H1 (cell line): Measurements from ENCODE around the gene KLF6. TPM values are rescaled to one million over a fixed set of nuclear protein-coding genes. Genes with fewer than 3 reads are reported as not detected.

Experiments
- CTCF ChIA-PET: fragments of 300-600 bp; sonication (Branson Sonifier 250); formaldehyde crosslinking; loops from one replicate; lab custom pipeline; 2021; ENCODE audit not compliant: partially characterized antibody; lab: Charles Lee
- POLR2A ChIA-PET: fragments of 300-600 bp; sonication (Branson Sonifier 250); formaldehyde crosslinking; loops from one replicate; lab custom pipeline; 2021; ENCODE audit warnings: inconsistent platforms; ENCODE audit not compliant: partially characterized antibody; lab: Charles Lee
- DNase-seq, 2 experiments: peaks; one replicate each; pipeline versions ENCODE4 v3.0.0 to v3.0.0-alpha.2; 2010 to 2022; ENCODE audit warnings: low spot score in 2 of 2, low read depth in 1 of 2, mixed read lengths in 1 of 2
- FAIRE-seq: peaks from 2 replicates; lab custom pipeline; 2011; peaks lifted over from hg19 to GRCh38; lab: Jason Lieb, UNC
- H2AFZ ChIP-seq: 2 replicates; pipeline ENCODE4 v1.8.1; 2012; ENCODE audit warnings: low read length, inconsistent platforms
- H2AK5ac ChIP-seq: 2 replicates; pipeline ENCODE4 v1.6.1; 2013; ENCODE audit warnings: low read depth, low read length
- H2BK120ac ChIP-seq: replicated peaks from 2 replicates; pipeline ENCODE3; 2013; ENCODE audit warnings: low read depth, low read length, inconsistent platforms
- H2BK12ac ChIP-seq: 2 replicates; pipeline ENCODE4 v1.6.1; 2013; ENCODE audit warnings: low read depth, low read length
- H2BK15ac ChIP-seq: 2 replicates; pipeline ENCODE4 v1.6.1; 2013; ENCODE audit warnings: low read length
- H2BK20ac ChIP-seq: 2 replicates; pipeline ENCODE4 v1.6.1; 2013; ENCODE audit warnings: low read length
- H2BK5ac ChIP-seq: 2 replicates; pipeline ENCODE4 v1.6.1; 2013; ENCODE audit warnings: low read depth, low read length
- H3K14ac ChIP-seq: 2 replicates; pipeline ENCODE4 v1.6.1; 2013; ENCODE audit warnings: inconsistent platforms; ENCODE audit not compliant: insufficient read length
- H3K18ac ChIP-seq: 2 replicates; pipeline ENCODE4 v1.6.1; 2013; ENCODE audit warnings: low read length; ENCODE audit errors: extremely low read depth
- H3K23ac ChIP-seq: 2 replicates; pipeline ENCODE4 v1.6.1; 2013; ENCODE audit warnings: inconsistent platforms; ENCODE audit not compliant: insufficient read length
- H3K23me2 ChIP-seq: 2 replicates; pipeline ENCODE4 v1.6.1; 2013; ENCODE audit warnings: low read depth, low read length
- H3K27ac ChIP-seq: 2 replicates; pipeline ENCODE4 v1.6.1; 2011; ENCODE audit warnings: low read depth, low read length, inconsistent platforms
- H3K27me3 ChIP-seq, 4 experiments: replicated peaks in 1 of 4; 1 replicate in 1 of 4; 2 replicates in 3 of 4; pipeline versions ENCODE4 v1.6.1 to v1.8.1; 2011 to 2013; ENCODE audit warnings: low read length in 3 of 4, mild to moderate bottlenecking in 3 of 4, inconsistent platforms in 2 of 4, mixed read lengths in 2 of 4, moderate library complexity in 1 of 4; ENCODE audit not compliant: control insufficient read depth in 3 of 4, insufficient read depth in 3 of 4; ENCODE audit errors: extremely low read depth in 1 of 4
- H3K36me3 ChIP-seq, 4 experiments: 2 replicates each; pipeline versions ENCODE4 v1.6.1 to v1.8.1; 2011 to 2013; ENCODE audit warnings: mild to moderate bottlenecking in 4 of 4, low read length in 3 of 4, moderate library complexity in 2 of 4, control low read depth in 1 of 4, inconsistent platforms in 1 of 4; ENCODE audit not compliant: insufficient read depth in 4 of 4, control insufficient read depth in 2 of 4
- H3K4ac ChIP-seq: replicated peaks from 2 replicates; pipeline ENCODE3; 2013; ENCODE audit warnings: low read length, low read depth, mixed read lengths, inconsistent platforms; ENCODE audit not compliant: insufficient read length
- H3K4me1 ChIP-seq, 4 experiments: replicated peaks in 1 of 4; 1 replicate in 1 of 4; 2 replicates in 3 of 4; pipeline versions ENCODE4 v1.6.1 to v1.8.1; 2011 to 2013; ENCODE audit warnings: low read length in 3 of 4, inconsistent platforms in 2 of 4, mixed read lengths in 1 of 4; ENCODE audit not compliant: insufficient read depth in 4 of 4, control insufficient read depth in 3 of 4
- H3K4me2 ChIP-seq, 2 experiments: 2 replicates each; pipeline versions ENCODE4 v1.6.1 to v1.8.1; 2011 to 2013; ENCODE audit warnings: low read depth in 2 of 2, low read length in 2 of 2, control low read depth in 1 of 2, inconsistent platforms in 1 of 2, mild to moderate bottlenecking in 1 of 2; ENCODE audit not compliant: insufficient read depth in 1 of 2
- H3K4me3 ChIP-seq, 4 experiments: fragments of 200-600, 300-600 bp in 1 of 4; sonication (generic), shearing (Covaris generic), sonication (Bioruptor Twin) in 1 of 4; 2 replicates each; pipeline versions ENCODE4 v1.5.1 to v1.8.1; 2011 to 2016; ENCODE audit warnings: low read length in 4 of 4, low read depth in 3 of 4, control low read depth in 2 of 4, inconsistent platforms in 2 of 4, mild to moderate bottlenecking in 2 of 4, mixed read lengths in 1 of 4, moderate library complexity in 1 of 4; ENCODE audit not compliant: insufficient read depth in 2 of 4; ENCODE audit errors: extremely low read depth in 1 of 4
- H3K56ac ChIP-seq: replicated peaks from 2 replicates; pipeline ENCODE3; 2013; ENCODE audit warnings: low read depth, mild to moderate bottlenecking, mixed read lengths, low read length, inconsistent platforms; ENCODE audit not compliant: insufficient read length
- H3K79me1 ChIP-seq: 2 replicates; pipeline ENCODE4 v1.6.1; 2013; ENCODE audit warnings: low read depth, low read length, control low read depth
- H3K79me2 ChIP-seq, 2 experiments: 2 replicates each; pipeline versions ENCODE4 v1.6.1 to v1.8.1; 2012 to 2013; ENCODE audit warnings: low read length in 2 of 2, mild to moderate bottlenecking in 2 of 2, inconsistent platforms in 1 of 2; ENCODE audit not compliant: insufficient read depth in 2 of 2, control insufficient read depth in 1 of 2
- H3K9ac ChIP-seq, 4 experiments: replicated peaks in 1 of 4; 1 replicate in 1 of 4; 2 replicates in 3 of 4; pipeline versions ENCODE4 v1.6.1 to v1.8.1; 2011 to 2013; ENCODE audit warnings: low read depth in 3 of 4, low read length in 3 of 4, control low read depth in 2 of 4, mild to moderate bottlenecking in 2 of 4, moderate library complexity in 2 of 4, inconsistent platforms in 1 of 4; ENCODE audit errors: extremely low read depth in 1 of 4
- H3K9me3 ChIP-seq, 2 experiments: 2 replicates each; pipeline versions ENCODE4 v1.6.1 to v1.8.1; 2012 to 2013; ENCODE audit warnings: mild to moderate bottlenecking in 2 of 2, moderate library complexity in 2 of 2, control low read depth in 1 of 2, inconsistent platforms in 1 of 2, low read depth in 1 of 2, low read length in 1 of 2, mixed read lengths in 1 of 2; ENCODE audit not compliant: insufficient read depth in 2 of 2
- H4K20me1 ChIP-seq, 2 experiments: replicated peaks in 1 of 2; 2 replicates each; pipeline versions ENCODE3 to v1.8.1; 2011 to 2013; ENCODE audit warnings: inconsistent platforms in 2 of 2, low read length in 2 of 2, mild to moderate bottlenecking in 1 of 2; ENCODE audit not compliant: insufficient read depth in 2 of 2, control insufficient read depth in 1 of 2
- H4K5ac ChIP-seq: 2 replicates; pipeline ENCODE4 v1.6.1; 2013; ENCODE audit warnings: low read length, low read depth, mixed read lengths, inconsistent platforms; ENCODE audit not compliant: insufficient read length
- H4K8ac ChIP-seq: 2 replicates; pipeline ENCODE4 v1.8.0; 2013; ENCODE audit warnings: mild to moderate bottlenecking, moderate library complexity, low read length, inconsistent platforms; ENCODE audit not compliant: insufficient read depth; ENCODE audit errors: extremely low read depth
- H4K91ac ChIP-seq: replicated peaks from 2 replicates; pipeline ENCODE3; 2013; ENCODE audit warnings: low read length, mixed read lengths, inconsistent platforms; ENCODE audit not compliant: insufficient read length
- CEBPB ChIP-seq: IDR thresholded peaks from 2 replicates; pipeline ENCODE4 v1.6.1; 2012; ENCODE audit warnings: low read depth, low read length
- NRF1 ChIP-seq: IDR thresholded peaks from 2 replicates; pipeline ENCODE4 v1.6.1; 2011; ENCODE audit warnings: mild to moderate bottlenecking, low read depth, low read length, improper control_type of control experiment
- POLR2A ChIP-seq, 2 experiments: IDR thresholded peaks; 1 replicate in 1 of 2; 2 replicates in 1 of 2; pipeline ENCODE4 v1.6.1; 2011; ENCODE audit warnings: low read depth in 2 of 2, low read length in 2 of 2, mild to moderate bottlenecking in 2 of 2; ENCODE audit errors: control extremely low read depth in 1 of 2
- SP1 ChIP-seq: IDR thresholded peaks from 2 replicates; pipeline ENCODE4 v1.6.1; 2011; ENCODE audit warnings: low read depth, low read length
- TEAD4 ChIP-seq: IDR thresholded peaks from 2 replicates; pipeline ENCODE4 v1.6.1; 2012; ENCODE audit warnings: low read depth, low read length, inconsistent platforms, mixed read lengths
- WGBS, 2 experiments: shearing (Covaris generic) in 1 of 2; methylation state at CpG; one replicate each; pipeline versions ENCODE4 v1.1.6 to v1.1.7; 2013 to 2015; ENCODE audit warnings: low lambda C conversion rate in 2 of 2, mixed read lengths in 2 of 2, inconsistent platforms in 1 of 2, low coverage in 1 of 2, missing lambda C conversion rate in 1 of 2; ENCODE audit not compliant: insufficient replicate concordance in 2 of 2, insufficient coverage in 1 of 2, insufficient read length in 1 of 2; ENCODE audit errors: extremely low coverage in 1 of 2, missing lambda C conversion rate in 1 of 2; 5-methylcytosine and 5-hydroxymethylcytosine counted together
- polyA plus RNA-seq, 7 experiments: library from polyadenylated mRNA; depleted of rRNA in 3 of 7; stranded (reverse) in 5 of 7; unstranded in 2 of 7; fragments of >200 nt in 5 of 7; fragments of 200-250 nt in 2 of 7; gene quantifications; 1 replicate in 5 of 7; 2 replicates in 1 of 7; 4 replicates in 1 of 7; pipeline versions ENCODE4 v1.2.1 to v1.2.3, GENCODE V29; 2011 to 2013; ENCODE audit warnings: missing spikeins in 2 of 7, mixed read lengths in 2 of 7
- total RNA-seq: library from RNA; stranded (reverse); fragmentation: NEBNext Ultra II Directional; extraction: Animal tissue kit (Norgen Biotek cat#: 25700); gene quantifications from 2 replicates; pipeline ENCODE4 v1.2.1, GENCODE V29; 2021

Gene KLF6
- total and polyA plus RNA-seq, 2 of the 8 experiments (the other 6 are each of a cell fraction or from before 2014, with no cell fraction given) = 5.7 to 19.5 TPM

DNA sequence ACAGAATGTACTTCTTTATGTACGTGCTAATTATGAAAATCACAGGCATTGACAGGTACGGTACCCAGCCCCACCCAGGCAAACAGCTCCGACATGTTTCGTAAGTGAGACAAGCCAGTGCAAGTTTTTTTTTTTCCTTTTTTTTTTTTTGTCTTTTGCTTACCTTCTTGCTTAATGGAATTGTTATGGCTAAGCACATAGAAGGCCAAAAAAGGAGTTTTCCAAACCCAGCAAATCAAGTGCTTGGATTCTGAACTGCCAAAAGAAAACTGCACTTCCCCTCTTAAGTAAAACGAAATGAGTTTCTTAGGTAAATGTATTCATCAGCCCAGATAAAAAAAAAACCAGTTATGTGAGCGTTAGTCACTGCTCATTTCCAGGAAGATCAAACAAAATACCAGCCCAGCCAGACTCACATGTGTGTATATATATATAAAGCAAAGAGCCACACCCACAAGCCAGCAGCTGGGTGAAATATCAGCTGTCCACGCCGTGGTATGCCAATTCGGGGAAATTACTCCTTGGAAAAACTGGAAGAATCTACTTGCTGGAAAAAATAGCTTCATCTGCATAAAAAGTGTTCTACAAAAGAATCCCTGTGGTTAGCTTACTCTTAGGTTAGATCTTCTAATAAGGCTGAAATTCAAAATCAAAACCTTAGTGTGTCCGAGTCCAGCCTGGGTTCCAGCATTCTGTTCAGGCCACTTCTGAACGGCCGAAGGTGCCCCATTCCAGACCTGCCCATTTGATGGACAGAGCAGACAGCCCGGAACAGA, 8.0 kb downstream of the KLF6 start:
- 93% methylated on average over 13 of the region's 13 CpGs; no CpG with 5 or more reads in 1 of the 2 experiments for WGBS, 2 experiments
- Histone ChIP-seq H2BK5ac (no peak overlapping the region), H3K27me3 (no peaks in the 10 kb centered on the region), H3K27ac (no peak overlapping the region), H3K9me3 (no peaks in the 10 kb centered on the region), H3K4me3 (no peak overlapping the region), H3K9ac (no peak overlapping the region), H3K14ac (no peak overlapping the region), H3K79me1 (peaks cover 16% of the 10 kb centered on the region), H4K20me1 (peaks cover 9 to 12% of the 10 kb centered on the region in 2 experiments), H3K18ac (no peak overlapping the region), H2BK12ac (no peak overlapping the region), H4K91ac (no peak overlapping the region), H3K23ac (no peak overlapping the region), H3K4me2 (no peak overlapping the region), H4K5ac (no peak overlapping the region), H2BK120ac (no peak overlapping the region), H3K36me3 (peaks cover 25 to 52% (median 45%) of the 10 kb centered on the region in 4 experiments), H2AFZ (no peak overlapping the region), H3K56ac (no peak overlapping the region), H4K8ac (no peak overlapping the region), H2BK20ac (no peak overlapping the region), H3K4me1 (peaks cover 0 to 10% (median 6%) of the 10 kb centered on the region in 4 experiments; a peak in 6 of 7 replicates), H3K79me2 (peaks cover 0 to 34% of the 10 kb centered on the region in 2 experiments), H3K4ac (no peak overlapping the region), H3K23me2 (no peaks in the 10 kb centered on the region), H2BK15ac (no peak overlapping the region), H2AK5ac (no peak overlapping the region)
- POLR2A ChIA-PET = interaction anchor here (0.6 to 4.4 kb wide), 2 partner anchors 8 to 100 kb away, joined by 3 to 43 read pairs; partner anchors contain the start of gene KLF6
- DNase-seq (no peak), FAIRE-seq (no peak)
- CTCF ChIA-PET = interaction anchor here (1.4 kb wide), 1 partner anchor 12 kb away, joined by 3 read pairs; no protein-coding TSS in a partner anchor
- TF ChIP-seq POLR2A (IDR thresholded peaks at IDR 0.05; ENCODE audit: control extremely low read depth in 1 of 2, low read depth in 2 of 2, low read length in 2 of 2) (peak in 1 of 2 experiments; percentile 33; a peak in 1 of 3 replicates), TEAD4 (no peak), CEBPB (no peak), NRF1 (no peak), SP1 (no peak)
- TF ChIP-seq, all 59 proteins: peak for 1
